GM18499 (cell line): ENCODE results near the gene HERC5.
A peak's percentile ranks its signal among the peaks of the same experiment; 100 is the strongest.
"Not testable (repeated sequence)": the region's sequence is repeated elsewhere in the genome, so short reads cannot be mapped to it uniquely, and the experiment has no call there.

Experiments
- ATAC-seq: cut with Tn5 transposase; IDR thresholded peaks from one replicate; pipeline ENCODE4 v1.9.1; 2021; ENCODE audit warnings: moderate number of reproducible peaks; ENCODE audit not compliant: insufficient read depth, unreplicated experiment

Gene HERC5

GRCh38 chr4:88517825-88518224, 60.9 kb downstream of the HERC5 start:
- no peak for ATAC-seq

GRCh38 chr4:88518911-88519310, 62.0 kb downstream of the HERC5 start:
- ATAC-seq, result no peak

- ATAC-seq, result no peak
These were observed 65.9 kb downstream of the HERC5 start for GRCh38 chr4:88522702-88523324.

- ATAC-seq, result peak; percentile 61
These were observed 66.6 kb downstream of the HERC5 start, which contains the start of gene PYURF for GRCh38 chr4:88523325-88524129. Gene PYURF, minus strand, starts transcription at chr4:88523776. Its CDS starts 76 bp downstream, at chr4:88523700.

GRCh38 chr4:88524171-88524570, 67.3 kb downstream of the HERC5 start:
- no peak for ATAC-seq

- ATAC-seq, result no peak
These were observed 69.4 kb downstream of the HERC5 start for GRCh38 chr4:88526221-88526815.

- ATAC-seq, result peak; percentile 36
These were observed 70.9 kb downstream of the HERC5 start for GRCh38 chr4:88527787-88528186.

- ATAC-seq, result no peak
These were observed 71.9 kb downstream of the HERC5 start for GRCh38 chr4:88528861-88529260.

- no peak for ATAC-seq
These were observed 74.6 kb downstream of the HERC5 start for GRCh38 chr4:88531549-88531948.

GRCh38 chr4:88533088-88533790, 76.3 kb downstream of the HERC5 start:
- ATAC-seq, result no peak

- no peak for ATAC-seq
These were observed 77.2 kb downstream of the HERC5 start for GRCh38 chr4:88533937-88534750.

GRCh38 chr4:88535090-88535755, 78.3 kb downstream of the HERC5 start:
- ATAC-seq, result no peak

- ATAC-seq, result no peak
These were observed 80.8 kb downstream of the HERC5 start for GRCh38 chr4:88537709-88538108.

GRCh38 chr4:88539322-88540068, 82.6 kb downstream of the HERC5 start:
- not testable (repeated sequence) for ATAC-seq

GRCh38 chr4:88549815-88550214, 92.9 kb downstream of the HERC5 start:
- ATAC-seq, result no peak
